Osteocyte (in vitro differentiated cells): ENCODE data around the gene ZHX3. TPM values are rescaled to one million over a fixed set of nuclear protein-coding genes. Genes with fewer than 3 reads are reported as not detected.
A peak's percentile ranks its signal among the peaks of the same experiment; 100 is the strongest.

Experiments used
- DNase-seq: peaks from one replicate; pipeline ENCODE4 v3.0.0; 2021; ENCODE audit warnings: mixed read lengths; ENCODE audit not compliant: unreplicated experiment; ENCODE audit errors: extremely low spot score
- H3K27ac Mint-ChIP-seq: one replicate; pipeline ENCODE4 v1.8.0; 2021; ENCODE audit warnings: mild to moderate bottlenecking, mixed read lengths; ENCODE audit not compliant: unreplicated experiment
- H3K27me3 Mint-ChIP-seq: one replicate; pipeline ENCODE4 v1.8.0; 2021; ENCODE audit warnings: mixed read lengths; ENCODE audit not compliant: unreplicated experiment
- H3K36me3 Mint-ChIP-seq: one replicate; pipeline ENCODE4 v1.8.0; 2021; ENCODE audit warnings: mixed read lengths; ENCODE audit not compliant: unreplicated experiment
- H3K4me1 Mint-ChIP-seq: one replicate; pipeline ENCODE4 v1.8.0; 2021; ENCODE audit warnings: mixed read lengths; ENCODE audit not compliant: unreplicated experiment
- H3K4me3 Mint-ChIP-seq: one replicate; pipeline ENCODE4 v1.8.0; 2021; ENCODE audit warnings: mild to moderate bottlenecking, moderate library complexity, mixed read lengths; ENCODE audit not compliant: unreplicated experiment
- H3K9me3 Mint-ChIP-seq: one replicate; pipeline ENCODE4 v1.8.0; 2021; ENCODE audit warnings: mixed read lengths; ENCODE audit not compliant: unreplicated experiment
- total RNA-seq: library from RNA; stranded (reverse); gene quantifications from 2 replicates; pipeline ENCODE4 v1.2.1, GENCODE V29; 2021
- TF ChIP-seq, protein P1 (sequence below): fragments of 200-600 bp; sonication (generic); IDR thresholded peaks from 2 replicates; pipeline ENCODE4 v1.5.0; 2021; ENCODE audit warnings: antibody characterized with exemption, mild to moderate bottlenecking, moderate library complexity

Gene ZHX3
- total RNA-seq, 1 donor from 2014 or later = 44.5 TPM

DNA sequence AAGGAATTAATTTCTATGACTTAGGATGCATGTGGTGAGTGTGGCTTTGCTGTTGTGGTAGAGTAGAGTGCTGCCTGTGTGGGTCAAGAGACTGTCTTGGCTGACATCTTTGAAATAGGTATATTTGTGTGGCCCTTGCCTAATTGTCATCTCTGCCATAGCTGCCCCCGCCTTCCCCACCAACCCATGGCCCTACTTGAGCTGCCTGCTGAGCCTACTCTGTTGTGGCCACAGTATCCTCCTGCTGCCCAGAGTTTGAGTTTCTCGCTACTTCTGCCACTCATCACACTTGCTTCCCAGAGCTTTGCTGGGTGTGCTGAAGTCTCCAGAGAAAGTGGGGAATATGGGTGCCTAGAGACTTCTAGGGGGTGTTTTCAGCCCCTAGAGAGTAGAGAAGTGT, 172.2 kb downstream of the ZHX3 start:
- Mint-ChIP-seq H3K4me1 (peaks cover 42% of the 10 kb centered on the region), H3K9me3 (no peaks in the 10 kb centered on the region), H3K27me3 (no peaks in the 10 kb centered on the region), H3K36me3 (peaks cover 10% of the 10 kb centered on the region), H3K4me3 (no peak overlapping the region), H3K27ac (no peak overlapping the region)
- DNase-seq = no peak
- TF ChIP-seq, protein P1, sequence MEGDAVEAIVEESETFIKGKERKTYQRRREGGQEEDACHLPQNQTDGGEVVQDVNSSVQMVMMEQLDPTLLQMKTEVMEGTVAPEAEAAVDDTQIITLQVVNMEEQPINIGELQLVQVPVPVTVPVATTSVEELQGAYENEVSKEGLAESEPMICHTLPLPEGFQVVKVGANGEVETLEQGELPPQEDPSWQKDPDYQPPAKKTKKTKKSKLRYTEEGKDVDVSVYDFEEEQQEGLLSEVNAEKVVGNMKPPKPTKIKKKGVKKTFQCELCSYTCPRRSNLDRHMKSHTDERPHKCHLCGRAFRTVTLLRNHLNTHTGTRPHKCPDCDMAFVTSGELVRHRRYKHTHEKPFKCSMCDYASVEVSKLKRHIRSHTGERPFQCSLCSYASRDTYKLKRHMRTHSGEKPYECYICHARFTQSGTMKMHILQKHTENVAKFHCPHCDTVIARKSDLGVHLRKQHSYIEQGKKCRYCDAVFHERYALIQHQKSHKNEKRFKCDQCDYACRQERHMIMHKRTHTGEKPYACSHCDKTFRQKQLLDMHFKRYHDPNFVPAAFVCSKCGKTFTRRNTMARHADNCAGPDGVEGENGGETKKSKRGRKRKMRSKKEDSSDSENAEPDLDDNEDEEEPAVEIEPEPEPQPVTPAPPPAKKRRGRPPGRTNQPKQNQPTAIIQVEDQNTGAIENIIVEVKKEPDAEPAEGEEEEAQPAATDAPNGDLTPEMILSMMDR = no peak

DNA sequence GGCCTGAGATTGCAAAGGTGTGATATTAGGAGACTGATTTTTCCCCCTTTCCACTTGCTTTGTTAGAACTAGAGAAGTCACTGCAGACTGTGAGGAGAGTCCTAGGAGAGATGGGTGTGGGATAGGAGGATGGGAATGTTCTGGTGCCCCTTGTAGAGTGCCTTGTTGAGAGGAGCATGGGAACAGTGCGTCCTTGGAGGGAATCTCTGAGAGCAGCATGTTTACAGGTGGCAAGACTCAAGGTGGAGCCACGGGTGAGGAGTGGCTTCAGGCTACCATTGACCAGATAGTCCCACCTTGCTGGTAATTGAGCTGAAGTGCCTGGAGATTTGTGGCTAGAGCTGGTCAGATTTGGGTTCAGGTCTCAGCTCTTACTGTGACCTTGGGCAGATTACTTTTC, 174.2 kb downstream of the ZHX3 start:
- Mint-ChIP-seq H3K4me3 (no peak overlapping the region), H3K36me3 (peaks cover 10% of the 10 kb centered on the region), H3K9me3 (no peaks in the 10 kb centered on the region), H3K27me3 (no peaks in the 10 kb centered on the region), H3K27ac (no peak overlapping the region), H3K4me1 (peaks cover 55% of the 10 kb centered on the region)
- no peak for DNase-seq
- TF ChIP-seq, protein P1 = no peak

DNA sequence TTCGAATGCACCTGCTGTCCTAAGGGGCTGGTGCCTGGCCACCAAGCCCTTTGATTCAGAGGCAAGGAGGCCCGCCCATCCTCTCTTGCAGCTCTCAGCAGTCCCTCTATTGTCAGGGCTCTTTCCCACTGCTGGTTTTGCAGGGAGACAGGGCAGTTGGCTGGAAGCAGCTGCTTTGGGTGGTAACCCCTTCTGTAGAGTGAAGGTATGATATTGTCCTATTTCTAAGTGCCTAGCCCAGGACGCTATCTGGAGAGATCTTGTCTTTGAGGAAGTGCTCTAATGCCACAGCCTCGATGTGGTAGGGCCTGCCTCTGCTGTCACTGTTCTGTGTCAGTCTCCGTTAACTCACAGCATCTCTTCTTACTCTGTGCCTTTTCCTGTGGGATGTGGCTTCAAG, 174.6 kb downstream of the ZHX3 start:
- Mint-ChIP-seq H3K9me3 (no peaks in the 10 kb centered on the region), H3K36me3 (peaks cover 10% of the 10 kb centered on the region), H3K27me3 (no peaks in the 10 kb centered on the region), H3K27ac (no peak overlapping the region), H3K4me3 (no peak overlapping the region), H3K4me1 (peaks cover 57% of the 10 kb centered on the region)
- DNase-seq = no peak
- TF ChIP-seq, protein P1 = no peak

DNA sequence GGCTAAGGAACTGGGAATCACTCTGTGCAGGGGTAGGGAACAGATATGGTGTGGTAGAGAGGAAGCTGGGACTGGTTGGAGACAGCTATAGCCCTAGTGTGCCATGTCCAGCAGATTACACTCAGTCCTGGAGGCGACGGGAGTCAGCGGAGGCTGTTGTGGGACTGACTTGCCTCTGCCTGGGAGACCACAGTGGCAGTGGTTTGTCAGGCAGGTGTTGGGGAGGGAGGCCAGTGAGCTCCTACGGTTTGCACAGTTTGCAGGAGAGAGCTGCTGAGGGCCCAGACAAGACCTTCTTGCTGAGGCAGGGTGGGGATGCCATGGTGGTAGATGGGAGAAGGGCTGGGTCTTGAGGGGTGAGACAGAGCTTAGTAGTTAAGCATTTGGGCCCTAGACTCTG, 175.3 kb downstream of the ZHX3 start:
- no peak for DNase-seq
- Mint-ChIP-seq H3K27me3 (no peaks in the 10 kb centered on the region), H3K27ac (peak overlapping the region; percentile 19), H3K4me1 (peaks cover 57% of the 10 kb centered on the region), H3K36me3 (peaks cover 10% of the 10 kb centered on the region), H3K4me3 (no peak overlapping the region), H3K9me3 (no peaks in the 10 kb centered on the region)
- TF ChIP-seq, protein P1 = no peak

DNA sequence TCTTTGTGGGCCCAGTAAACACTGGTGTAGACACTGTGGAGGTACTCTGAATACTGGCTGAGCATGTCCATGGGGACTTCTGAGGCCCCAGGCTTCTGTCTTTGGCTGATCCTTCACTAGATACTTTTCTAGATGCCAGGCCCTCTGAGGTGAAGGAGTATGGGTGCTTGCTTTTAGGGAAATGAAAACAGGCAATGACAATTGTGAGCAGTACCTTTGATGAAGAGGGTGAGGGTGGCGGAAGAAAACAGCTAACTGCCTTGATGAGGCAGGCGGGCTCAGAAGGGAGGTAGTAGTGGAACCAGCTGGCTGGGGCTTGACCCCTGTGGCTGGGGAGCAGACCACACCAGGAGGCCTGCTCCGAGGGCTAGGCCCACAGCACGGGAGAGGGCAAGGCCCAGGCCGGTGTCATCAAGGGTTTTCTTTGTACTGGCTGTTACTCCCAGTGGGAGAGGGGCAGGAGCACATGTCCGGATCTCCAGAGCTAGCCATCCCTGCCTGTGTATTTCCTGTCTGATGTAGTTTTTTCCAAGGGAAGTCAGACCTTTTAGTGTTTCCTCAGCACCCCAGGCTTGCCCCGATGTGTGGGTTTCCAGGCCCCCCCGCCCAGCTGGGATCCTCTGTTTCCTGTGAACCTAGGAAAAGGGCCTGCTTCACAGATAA, 176.2 kb downstream of the ZHX3 start:
- Mint-ChIP-seq H3K36me3 (peaks cover 7% of the 10 kb centered on the region), H3K27ac (peak overlapping the region; percentile 82), H3K27me3 (no peaks in the 10 kb centered on the region), H3K4me1 (peaks cover 55% of the 10 kb centered on the region), H3K9me3 (no peaks in the 10 kb centered on the region), H3K4me3 (peak overlapping the region; percentile 20)
- TF ChIP-seq, protein P1 = no peak
- DNase-seq = no peak
